Neural progenitor cell (in vitro differentiated cells): ENCODE results near the gene PLEKHA1. TPM values are rescaled to one million over a fixed set of nuclear protein-coding genes. Genes with fewer than 3 reads are reported as not detected.

Source experiments
- DNase-seq: peaks from one replicate; pipeline ENCODE4 v3.0.0-alpha.2; 2016; ENCODE audit warnings: low spot score
- H2AFZ ChIP-seq: fragments of 200-600 bp; sonication (generic); replicated peaks from 2 replicates; pipeline ENCODE4 v1.6.1; 2016; ENCODE audit warnings: antibody characterized with exemption
- H3F3A ChIP-seq: fragments of 200-600 bp; sonication (generic); 2 replicates; pipeline ENCODE4 v1.6.1; 2016; ENCODE audit warnings: antibody characterized with exemption, low read depth
- H3K27ac ChIP-seq: fragments of 200-600 bp; sonication (generic); 2 replicates; pipeline ENCODE4 v1.5.1; 2016; ENCODE audit warnings: mild to moderate bottlenecking
- H3K27me3 ChIP-seq: fragments of 200-600 bp; sonication (generic); 2 replicates; pipeline ENCODE4 v1.6.1; 2016; ENCODE audit warnings: mild to moderate bottlenecking, moderate library complexity
- H3K36me3 ChIP-seq: fragments of 200-600 bp; sonication (generic); 2 replicates; pipeline ENCODE4 v1.5.1; 2016
- H3K4me1 ChIP-seq: fragments of 200-600 bp; sonication (generic); 2 replicates; pipeline ENCODE4 v1.6.1; 2016; ENCODE audit warnings: mixed run types
- H3K4me2 ChIP-seq: fragments of 200-600 bp; sonication (generic); 2 replicates; pipeline ENCODE4 v1.6.1; 2016
- H3K4me3 ChIP-seq: fragments of 200-600 bp; sonication (generic); 2 replicates; pipeline ENCODE4 v1.5.1; 2016
- H3K79me2 ChIP-seq: fragments of 200-600 bp; sonication (generic); 2 replicates; pipeline ENCODE4 v1.6.1; 2016; ENCODE audit warnings: low read depth
- H3K9ac ChIP-seq: fragments of 200-600 bp; sonication (generic); 2 replicates; pipeline ENCODE4 v1.6.1; 2016
- H3K9me3 ChIP-seq: fragments of 200-600 bp; sonication (generic); 2 replicates; pipeline ENCODE4 v1.5.1; 2016; ENCODE audit warnings: low read depth
- H4K20me1 ChIP-seq: fragments of 200-600 bp; sonication (generic); 2 replicates; pipeline ENCODE4 v1.6.1; 2016; ENCODE audit warnings: low read depth
- H3K27ac Mint-ChIP-seq: 3 replicates; pipeline ENCODE4 v1.8.0; 2021; ENCODE audit warnings: mixed read lengths
- H3K27me3 Mint-ChIP-seq: 2 replicates; pipeline ENCODE4 v1.8.0; 2022; ENCODE audit warnings: low read depth, mild to moderate bottlenecking, inconsistent platforms, moderate library complexity, mixed read lengths; ENCODE audit not compliant: insufficient read depth
- H3K36me3 Mint-ChIP-seq: 3 replicates; pipeline ENCODE4 v1.8.0; 2021; ENCODE audit warnings: mixed read lengths
- H3K4me1 Mint-ChIP-seq: 3 replicates; pipeline ENCODE4 v1.8.0; 2021; ENCODE audit warnings: mixed read lengths
- H3K4me3 Mint-ChIP-seq: 3 replicates; pipeline ENCODE4 v1.8.0; 2021; ENCODE audit warnings: mild to moderate bottlenecking, moderate library complexity, mixed read lengths
- H3K9me3 Mint-ChIP-seq: 3 replicates; pipeline ENCODE4 v1.8.0; 2020; ENCODE audit warnings: mixed read lengths
- EZH2 ChIP-seq: fragments of 200-600 bp; sonication (generic); IDR thresholded peaks from 2 replicates; pipeline ENCODE4 v1.6.1; 2017; ENCODE audit warnings: antibody characterized with exemption, mild to moderate bottlenecking, moderate library complexity
- EZH2phosphoT487 ChIP-seq: fragments of 200-600 bp; sonication (generic); IDR thresholded peaks from 2 replicates; pipeline ENCODE4 v1.6.1; 2017; ENCODE audit warnings: antibody characterized with exemption
- total RNA-seq: library from RNA; depleted of rRNA; stranded (reverse); fragments of >200 nt; gene quantifications from 2 replicates; pipeline ENCODE4 v1.2.3, GENCODE V29; 2015; ENCODE audit warnings: low replicate concordance
- TF ChIP-seq, protein P1 (sequence below): fragments of 200-600 bp; sonication (generic); IDR thresholded peaks from 2 replicates; pipeline ENCODE4 v1.5.1; 2017; ENCODE audit warnings: antibody characterized with exemption, mild to moderate bottlenecking

Gene PLEKHA1
- total RNA-seq, 1 donor from 2014 or later: 79.1 TPM

GRCh38 chr10:122362621-122363020, 11.9 kb upstream of the PLEKHA1 start:
- Histone ChIP-seq H3K4me2 (no peak overlapping the region), H3K4me3 (no peak overlapping the region), H3K9me3 (no peaks in the 10 kb centered on the region), H3K79me2 (no peaks in the 10 kb centered on the region), H3K36me3 (no peaks in the 10 kb centered on the region), H3F3A (peaks cover under 1% of the 10 kb centered on the region), H3K27me3 (no peaks in the 10 kb centered on the region), H2AFZ (no peak overlapping the region), H4K20me1 (no peaks in the 10 kb centered on the region), H3K4me1 (no peaks in the 10 kb centered on the region), H3K9ac (no peak overlapping the region), H3K27ac (no peak overlapping the region)
- DNase-seq: no peak
- no peak overlapping the region for H3K27ac Mint-ChIP-seq
- TF ChIP-seq EZH2phosphoT487: no peak
- TF ChIP-seq, protein P1, sequence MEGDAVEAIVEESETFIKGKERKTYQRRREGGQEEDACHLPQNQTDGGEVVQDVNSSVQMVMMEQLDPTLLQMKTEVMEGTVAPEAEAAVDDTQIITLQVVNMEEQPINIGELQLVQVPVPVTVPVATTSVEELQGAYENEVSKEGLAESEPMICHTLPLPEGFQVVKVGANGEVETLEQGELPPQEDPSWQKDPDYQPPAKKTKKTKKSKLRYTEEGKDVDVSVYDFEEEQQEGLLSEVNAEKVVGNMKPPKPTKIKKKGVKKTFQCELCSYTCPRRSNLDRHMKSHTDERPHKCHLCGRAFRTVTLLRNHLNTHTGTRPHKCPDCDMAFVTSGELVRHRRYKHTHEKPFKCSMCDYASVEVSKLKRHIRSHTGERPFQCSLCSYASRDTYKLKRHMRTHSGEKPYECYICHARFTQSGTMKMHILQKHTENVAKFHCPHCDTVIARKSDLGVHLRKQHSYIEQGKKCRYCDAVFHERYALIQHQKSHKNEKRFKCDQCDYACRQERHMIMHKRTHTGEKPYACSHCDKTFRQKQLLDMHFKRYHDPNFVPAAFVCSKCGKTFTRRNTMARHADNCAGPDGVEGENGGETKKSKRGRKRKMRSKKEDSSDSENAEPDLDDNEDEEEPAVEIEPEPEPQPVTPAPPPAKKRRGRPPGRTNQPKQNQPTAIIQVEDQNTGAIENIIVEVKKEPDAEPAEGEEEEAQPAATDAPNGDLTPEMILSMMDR: no peak
- peaks cover 26% of the 10 kb centered on the region for H3K4me1 Mint-ChIP-seq
- H3K36me3 Mint-ChIP-seq: no peaks in the 10 kb centered on the region
- peaks cover 5% of the 10 kb centered on the region for H3K27me3 Mint-ChIP-seq
- H3K9me3 Mint-ChIP-seq: peaks cover 24% of the 10 kb centered on the region
- H3K4me3 Mint-ChIP-seq: no peak overlapping the region

DNA sequence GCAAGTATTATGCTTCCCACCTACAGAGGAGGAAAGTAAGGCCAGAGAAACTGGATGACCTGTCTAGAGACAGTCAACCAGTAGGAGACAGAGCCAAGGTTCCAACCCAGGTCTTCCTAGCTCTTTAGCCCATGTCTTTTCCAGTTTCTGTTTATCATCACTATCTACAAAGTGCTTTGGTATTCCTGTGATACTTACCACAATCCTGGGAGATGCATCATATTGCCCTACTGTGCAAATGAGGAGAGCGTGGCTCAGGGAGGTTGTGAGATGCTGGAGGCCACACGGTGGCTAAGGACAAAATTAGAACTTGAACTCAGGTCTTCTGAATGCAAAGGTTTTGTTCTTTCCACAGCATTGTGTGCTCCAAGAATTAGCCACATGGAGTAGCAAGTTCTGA, 11.2 kb upstream of the PLEKHA1 start:
- peaks cover 5% of the 10 kb centered on the region for H3K27me3 Mint-ChIP-seq
- Histone ChIP-seq H3K36me3 (no peaks in the 10 kb centered on the region), H3K4me3 (no peak overlapping the region), H2AFZ (no peak overlapping the region), H3K27me3 (no peaks in the 10 kb centered on the region), H3K4me2 (no peak overlapping the region), H3K9ac (no peak overlapping the region), H3F3A (peaks cover 5% of the 10 kb centered on the region), H3K79me2 (no peaks in the 10 kb centered on the region), H3K27ac (no peak overlapping the region), H3K4me1 (peaks cover 4% of the 10 kb centered on the region), H4K20me1 (no peaks in the 10 kb centered on the region), H3K9me3 (no peaks in the 10 kb centered on the region)
- no peak overlapping the region for H3K27ac Mint-ChIP-seq
- no peaks in the 10 kb centered on the region for H3K36me3 Mint-ChIP-seq
- peaks cover 28% of the 10 kb centered on the region for H3K4me1 Mint-ChIP-seq
- H3K4me3 Mint-ChIP-seq: no peak overlapping the region
- TF ChIP-seq, protein P1: no peak
- TF ChIP-seq EZH2phosphoT487: no peak
- TF ChIP-seq EZH2: no peak
- no peak for DNase-seq
- H3K9me3 Mint-ChIP-seq: peaks cover 19% of the 10 kb centered on the region

- Histone ChIP-seq H2AFZ (no peak overlapping the region), H3K36me3 (no peaks in the 10 kb centered on the region), H3K9me3 (no peaks in the 10 kb centered on the region), H3K79me2 (no peaks in the 10 kb centered on the region), H3K4me1 (peaks cover 10% of the 10 kb centered on the region), H3K4me2 (no peak overlapping the region), H4K20me1 (no peaks in the 10 kb centered on the region), H3K27me3 (no peaks in the 10 kb centered on the region), H3K4me3 (no peak overlapping the region), H3K9ac (no peak overlapping the region), H3K27ac (no peak overlapping the region), H3F3A (peaks cover 6% of the 10 kb centered on the region)
- TF ChIP-seq EZH2 (no peak), EZH2phosphoT487 (no peak)
- TF ChIP-seq, protein P1: no peak
- Mint-ChIP-seq H3K9me3 (peaks cover 13% of the 10 kb centered on the region), H3K27me3 (peaks cover 5% of the 10 kb centered on the region), H3K4me3 (no peak overlapping the region), H3K27ac (peak overlapping the region; percentile 55), H3K36me3 (no peaks in the 10 kb centered on the region), H3K4me1 (peaks cover 34% of the 10 kb centered on the region)
- no peak for DNase-seq
Observed at GRCh38 chr10:122363722-122364463, 10.6 kb upstream of the PLEKHA1 start.
